Peyer's patch (tissue), 4 donors: ENCODE results near the gene PTPRE.

ENCODE experiments used
- CTCF ChIP-seq, 6 experiments: fragments of 450-650 bp in 4 of 6; fragments of 200-600 bp in 2 of 6; sonication (generic) in 1 of 6; IDR thresholded peaks; one replicate each; pipeline ENCODE4 v1.5.1; 2017 to 2019; ENCODE audit warnings: antibody characterized with exemption in 6 of 6, mild to moderate bottlenecking in 3 of 6, moderate library complexity in 1 of 6
- POLR2A ChIP-seq, 2 donors: fragments of 450-650 bp; IDR thresholded peaks; one replicate each; pipeline ENCODE4 v1.5.1; 2017; ENCODE audit warnings: antibody characterized with exemption in 2 of 2, mild to moderate bottlenecking in 2 of 2, moderate library complexity in 2 of 2

- TF ChIP-seq POLR2A (IDR thresholded peaks at IDR 0.05) (no peak), CTCF (IDR thresholded peaks at IDR 0.05) (no peak)
Measured at GRCh38 chr10:127935071-127935561, 28.2 kb downstream of the PTPRE start.
